Tibial artery (tissue), 4 donors: ENCODE results near the gene RTF2.
A peak's percentile ranks its signal among the peaks of the same experiment; 100 is the strongest.

Source experiments
- DNase-seq, 2 donors: peaks; one replicate each; pipeline ENCODE4 v3.0.0-alpha.2; 2019
- H3K27ac ChIP-seq, 2 donors: fragments of 200-600 bp; sonication (generic) in 1 of 2; 1 replicate in 1 of 2; 2 replicates in 1 of 2; pipeline ENCODE4 v1.5.1; 2018 to 2019; ENCODE audit warnings: mild to moderate bottlenecking in 1 of 2
- H3K27me3 ChIP-seq, 2 donors: fragments of 200-600 bp; sonication (generic) in 1 of 2; one replicate each; pipeline versions ENCODE4 v1.5.1 to v1.6.0; 2016 to 2019
- H3K36me3 ChIP-seq, 3 donors: fragments of 200-600 bp; sonication (generic) in 2 of 3; one replicate each; pipeline ENCODE4 v1.5.1; 2016 to 2019; ENCODE audit warnings: mild to moderate bottlenecking in 2 of 3
- H3K4me1 ChIP-seq, 4 donors: fragments of 200-600 bp; sonication (generic) in 2 of 4; 1 replicate in 3 of 4; 2 replicates in 1 of 4; pipeline ENCODE4 v1.5.1; 2016 to 2019
- H3K4me3 ChIP-seq, 2 donors: fragments of 200-600 bp; sonication (generic) in 1 of 2; 1 replicate in 1 of 2; 2 replicates in 1 of 2; pipeline ENCODE4 v1.5.1; 2018 to 2019; ENCODE audit warnings: mild to moderate bottlenecking in 2 of 2
- H3K9me3 ChIP-seq, 3 donors: fragments of 200-600 bp; sonication (generic) in 1 of 3; one replicate each; pipeline ENCODE4 v1.5.1; 2016 to 2019
- CTCF ChIP-seq, 2 experiments: fragments of 200-600 bp in 1 of 2; fragments of 450-650 bp in 1 of 2; IDR thresholded peaks; one replicate each; pipeline ENCODE4 v1.5.1; 2017 to 2019; ENCODE audit warnings: antibody characterized with exemption in 2 of 2, mild to moderate bottlenecking in 1 of 2, moderate library complexity in 1 of 2
- intact Hi-C: fragments of 100-400 bp; cut with DNase I; formaldehyde crosslinking; loops from one replicate; pipeline ENCODE4 v1.15.0; 2023; ENCODE audit warnings: low total_unique reads

The RTF2 gene

GRCh38 chr20:56430957-56431356 is 37.5 kb upstream of the RTF2 start:
- Histone ChIP-seq H3K27ac (no peak overlapping the region), H3K36me3 (no peaks in the 10 kb centered on the region), H3K27me3 (no peaks in the 10 kb centered on the region), H3K9me3 (no peaks in the 10 kb centered on the region), H3K4me3 (no peak overlapping the region), H3K4me1 (no peaks in the 10 kb centered on the region)
- intact Hi-C loops: no loop called here
- no peak for TF ChIP-seq CTCF (IDR thresholded peaks at IDR 0.05)
- DNase-seq: no peak

DNA sequence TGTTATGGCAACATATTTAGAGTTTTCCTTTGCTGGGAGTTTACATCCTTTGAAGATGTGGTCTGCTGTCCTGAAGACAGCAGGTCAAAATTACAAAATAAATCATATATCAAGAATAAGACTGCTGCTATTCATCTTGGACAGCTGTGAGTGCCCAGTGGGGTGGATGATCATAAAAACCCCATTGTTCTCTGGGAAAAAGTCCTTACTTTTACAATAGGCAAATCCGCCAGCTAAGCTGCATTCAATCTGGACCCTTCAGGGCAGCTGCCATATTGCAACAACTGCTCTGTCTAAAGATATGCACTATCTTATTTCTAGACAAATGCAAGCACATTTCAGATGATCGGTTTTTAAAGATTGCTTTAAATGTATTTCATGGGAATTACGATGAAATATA is 37.0 kb upstream of the RTF2 start:
- Histone ChIP-seq H3K27ac (no peak overlapping the region), H3K36me3 (no peaks in the 10 kb centered on the region), H3K9me3 (no peaks in the 10 kb centered on the region), H3K4me3 (no peak overlapping the region), H3K4me1 (no peaks in the 10 kb centered on the region), H3K27me3 (no peaks in the 10 kb centered on the region)
- intact Hi-C loops: no loop called here
- DNase-seq: no peak
- TF ChIP-seq CTCF (IDR thresholded peaks at IDR 0.05): no peak

DNA sequence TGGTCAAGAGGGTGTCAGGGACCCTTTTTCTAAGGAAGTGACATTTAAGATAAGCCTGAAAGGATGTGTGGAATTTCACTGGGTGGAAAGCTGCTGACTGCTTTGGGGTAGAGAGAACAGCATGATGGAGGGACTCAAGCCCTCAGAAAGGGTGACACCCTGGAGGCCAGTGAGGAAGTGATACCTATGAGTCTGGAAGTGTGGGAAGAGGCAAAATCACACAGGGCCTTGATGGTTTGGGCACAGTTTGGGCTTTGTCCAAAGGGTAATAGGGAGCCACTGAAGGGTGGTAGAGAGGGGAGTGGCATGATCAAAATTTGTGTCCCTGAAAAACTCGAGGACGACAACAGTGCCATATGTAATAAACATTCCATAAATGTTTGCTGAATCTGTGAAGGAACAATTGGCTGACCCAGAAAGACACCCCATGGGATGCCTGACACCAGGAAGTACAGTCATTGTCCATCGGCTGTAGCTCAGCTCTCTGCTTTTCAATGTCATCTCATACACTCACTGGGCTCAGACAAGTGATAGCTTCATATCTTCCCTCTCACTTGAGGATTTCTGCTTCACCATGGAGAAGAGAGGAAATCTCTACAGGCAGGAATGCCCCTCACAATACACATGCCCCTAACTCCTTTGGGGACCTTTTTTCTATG is 35.1 kb upstream of the RTF2 start:
- Histone ChIP-seq H3K27me3 (no peaks in the 10 kb centered on the region), H3K4me3 (no peak overlapping the region), H3K4me1 (no peaks in the 10 kb centered on the region), H3K9me3 (no peaks in the 10 kb centered on the region), H3K27ac (no peak overlapping the region), H3K36me3 (no peaks in the 10 kb centered on the region)
- intact Hi-C loops: no loop called here
- DNase-seq: peak in 1 of 2 donors; percentile 24
- TF ChIP-seq CTCF (IDR thresholded peaks at IDR 0.05): no peak

DNA sequence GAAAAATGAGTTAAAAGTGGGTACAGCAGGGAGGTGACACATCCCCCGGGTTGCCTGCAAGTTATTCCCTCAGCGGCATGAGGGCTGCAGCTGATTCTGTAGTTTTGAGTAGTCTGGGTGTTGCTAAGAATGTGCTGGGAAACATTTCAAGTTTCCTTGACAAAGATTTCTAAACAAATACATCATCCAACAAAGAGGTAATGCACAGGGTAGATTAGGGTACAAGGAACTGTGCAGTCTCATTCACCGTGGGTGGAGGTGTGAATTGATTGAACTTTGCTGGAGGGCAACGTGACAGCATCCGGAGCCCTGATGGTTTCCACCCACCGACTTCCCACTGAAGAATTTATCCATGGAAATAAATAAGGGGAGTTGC is 34.6 kb upstream of the RTF2 start:
- H3K27ac ChIP-seq: no peak overlapping the region
- DNase-seq: peak in 1 of 2 donors; percentile 12

DNA sequence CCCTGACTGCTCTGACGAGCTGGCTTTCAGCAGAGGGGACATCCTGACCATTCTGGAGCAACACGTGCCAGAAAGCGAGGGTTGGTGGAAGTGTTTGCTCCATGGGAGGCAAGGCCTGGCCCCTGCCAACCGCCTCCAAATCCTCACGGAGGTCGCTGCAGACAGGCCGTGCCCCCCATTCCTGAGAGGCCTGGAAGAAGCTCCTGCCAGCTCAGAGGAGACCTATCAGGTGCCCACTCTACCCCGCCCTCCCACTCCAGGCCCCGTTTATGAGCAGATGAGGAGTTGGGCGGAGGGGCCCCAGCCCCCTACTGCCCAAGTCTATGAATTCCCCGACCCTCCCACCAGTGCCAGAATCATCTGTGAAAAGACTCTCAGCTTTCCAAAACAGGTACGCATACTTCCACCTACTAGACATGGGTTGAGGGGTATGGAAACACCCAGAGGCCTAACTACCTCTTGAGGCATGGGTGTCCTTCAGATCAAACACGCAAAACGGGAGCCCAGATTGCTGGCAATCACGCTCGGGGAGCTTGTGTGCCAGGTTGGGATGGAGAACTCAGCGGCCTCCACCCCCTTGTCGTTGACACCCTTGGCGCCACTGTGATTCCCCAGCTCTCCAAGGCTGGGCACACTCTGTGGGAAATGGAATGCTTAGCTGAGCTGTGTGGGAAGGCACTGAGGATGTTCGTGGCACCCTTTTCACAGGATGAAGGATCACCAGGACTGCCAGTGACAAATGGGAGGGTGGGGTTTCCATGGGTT is 31.0 kb upstream of the RTF2 start:
- no peak overlapping the region for H3K27ac ChIP-seq

More for the DNA sequence above, 34.6 kb upstream of the RTF2 start:
- TF ChIP-seq CTCF (IDR thresholded peaks at IDR 0.05): no peak
- H3K4me3 ChIP-seq: no peak overlapping the region
- intact Hi-C loops: no loop called here
- H3K4me1 ChIP-seq: no peaks in the 10 kb centered on the region
- H3K27me3 ChIP-seq: no peaks in the 10 kb centered on the region
- H3K9me3 ChIP-seq: no peaks in the 10 kb centered on the region
- no peaks in the 10 kb centered on the region for H3K36me3 ChIP-seq

More for the DNA sequence above, 31.0 kb upstream of the RTF2 start:
- Histone ChIP-seq H3K4me1 (no peaks in the 10 kb centered on the region), H3K27me3 (no peaks in the 10 kb centered on the region), H3K9me3 (no peaks in the 10 kb centered on the region), H3K4me3 (no peak overlapping the region), H3K36me3 (no peaks in the 10 kb centered on the region)
- peak in 1 of 2 donors; percentile 38 for DNase-seq
- no peak for TF ChIP-seq CTCF (IDR thresholded peaks at IDR 0.05)
- intact Hi-C loops: no loop called here
